ENCODE data around the gene SORCS2.

DNA sequence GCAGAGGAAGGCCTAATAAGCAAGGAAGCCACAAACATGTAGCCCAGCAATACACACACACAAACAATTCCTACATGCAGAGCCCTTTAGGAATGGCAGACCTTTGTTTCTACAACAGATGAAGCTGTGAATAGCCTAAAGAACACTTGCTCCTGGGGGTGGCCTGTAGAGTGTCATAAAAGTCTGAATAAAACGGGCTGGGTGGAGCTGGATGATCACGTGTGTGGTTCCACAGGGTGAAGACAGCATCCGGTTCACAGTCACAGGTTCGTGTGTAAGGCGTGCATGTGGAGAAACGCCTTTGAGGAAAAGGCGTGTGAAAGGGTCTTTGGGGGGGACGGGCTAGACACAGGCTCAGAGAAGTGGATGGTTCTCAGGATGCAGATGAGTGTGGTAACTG lies 591.2 kb downstream of the SORCS2 start:
- TF ChIP-seq, protein P1, sequence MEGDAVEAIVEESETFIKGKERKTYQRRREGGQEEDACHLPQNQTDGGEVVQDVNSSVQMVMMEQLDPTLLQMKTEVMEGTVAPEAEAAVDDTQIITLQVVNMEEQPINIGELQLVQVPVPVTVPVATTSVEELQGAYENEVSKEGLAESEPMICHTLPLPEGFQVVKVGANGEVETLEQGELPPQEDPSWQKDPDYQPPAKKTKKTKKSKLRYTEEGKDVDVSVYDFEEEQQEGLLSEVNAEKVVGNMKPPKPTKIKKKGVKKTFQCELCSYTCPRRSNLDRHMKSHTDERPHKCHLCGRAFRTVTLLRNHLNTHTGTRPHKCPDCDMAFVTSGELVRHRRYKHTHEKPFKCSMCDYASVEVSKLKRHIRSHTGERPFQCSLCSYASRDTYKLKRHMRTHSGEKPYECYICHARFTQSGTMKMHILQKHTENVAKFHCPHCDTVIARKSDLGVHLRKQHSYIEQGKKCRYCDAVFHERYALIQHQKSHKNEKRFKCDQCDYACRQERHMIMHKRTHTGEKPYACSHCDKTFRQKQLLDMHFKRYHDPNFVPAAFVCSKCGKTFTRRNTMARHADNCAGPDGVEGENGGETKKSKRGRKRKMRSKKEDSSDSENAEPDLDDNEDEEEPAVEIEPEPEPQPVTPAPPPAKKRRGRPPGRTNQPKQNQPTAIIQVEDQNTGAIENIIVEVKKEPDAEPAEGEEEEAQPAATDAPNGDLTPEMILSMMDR (optimal IDR thresholded peaks at IDR 0.05 in 1 of 3, IDR thresholded peaks at IDR 0.05 in 1 of 3, conservative IDR thresholded peaks at IDR 0.05 in 1 of 3; ENCODE audit: extremely low read depth in 1 of 3, insufficient read depth in 2 of 3, low read length in 3 of 3) = no peak
- TF ChIP-seq EZH2 (IDR thresholded peaks at IDR 0.05; ENCODE audit: low read length) = no peak

Measured in keratinocyte (primary cell).